Activated T-cell treated with anti-CD3 and anti-CD28 coated beads for 24 hours (primary cell): Measurements from ENCODE around the gene SHC3.
"Not testable (repeated sequence)": the region's sequence is repeated elsewhere in the genome, so short reads cannot be mapped to it uniquely, and the experiment has no call there.

Experiments
- DNase-seq: peaks from one replicate; pipeline ENCODE4 v3.0.0-alpha.2; 2020; ENCODE audit warnings: low read depth

The SHC3 gene, protein sequence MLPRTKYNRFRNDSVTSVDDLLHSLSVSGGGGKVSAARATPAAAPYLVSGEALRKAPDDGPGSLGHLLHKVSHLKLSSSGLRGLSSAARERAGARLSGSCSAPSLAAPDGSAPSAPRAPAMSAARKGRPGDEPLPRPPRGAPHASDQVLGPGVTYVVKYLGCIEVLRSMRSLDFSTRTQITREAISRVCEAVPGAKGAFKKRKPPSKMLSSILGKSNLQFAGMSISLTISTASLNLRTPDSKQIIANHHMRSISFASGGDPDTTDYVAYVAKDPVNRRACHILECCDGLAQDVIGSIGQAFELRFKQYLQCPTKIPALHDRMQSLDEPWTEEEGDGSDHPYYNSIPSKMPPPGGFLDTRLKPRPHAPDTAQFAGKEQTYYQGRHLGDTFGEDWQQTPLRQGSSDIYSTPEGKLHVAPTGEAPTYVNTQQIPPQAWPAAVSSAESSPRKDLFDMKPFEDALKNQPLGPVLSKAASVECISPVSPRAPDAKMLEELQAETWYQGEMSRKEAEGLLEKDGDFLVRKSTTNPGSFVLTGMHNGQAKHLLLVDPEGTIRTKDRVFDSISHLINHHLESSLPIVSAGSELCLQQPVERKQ

DNA sequence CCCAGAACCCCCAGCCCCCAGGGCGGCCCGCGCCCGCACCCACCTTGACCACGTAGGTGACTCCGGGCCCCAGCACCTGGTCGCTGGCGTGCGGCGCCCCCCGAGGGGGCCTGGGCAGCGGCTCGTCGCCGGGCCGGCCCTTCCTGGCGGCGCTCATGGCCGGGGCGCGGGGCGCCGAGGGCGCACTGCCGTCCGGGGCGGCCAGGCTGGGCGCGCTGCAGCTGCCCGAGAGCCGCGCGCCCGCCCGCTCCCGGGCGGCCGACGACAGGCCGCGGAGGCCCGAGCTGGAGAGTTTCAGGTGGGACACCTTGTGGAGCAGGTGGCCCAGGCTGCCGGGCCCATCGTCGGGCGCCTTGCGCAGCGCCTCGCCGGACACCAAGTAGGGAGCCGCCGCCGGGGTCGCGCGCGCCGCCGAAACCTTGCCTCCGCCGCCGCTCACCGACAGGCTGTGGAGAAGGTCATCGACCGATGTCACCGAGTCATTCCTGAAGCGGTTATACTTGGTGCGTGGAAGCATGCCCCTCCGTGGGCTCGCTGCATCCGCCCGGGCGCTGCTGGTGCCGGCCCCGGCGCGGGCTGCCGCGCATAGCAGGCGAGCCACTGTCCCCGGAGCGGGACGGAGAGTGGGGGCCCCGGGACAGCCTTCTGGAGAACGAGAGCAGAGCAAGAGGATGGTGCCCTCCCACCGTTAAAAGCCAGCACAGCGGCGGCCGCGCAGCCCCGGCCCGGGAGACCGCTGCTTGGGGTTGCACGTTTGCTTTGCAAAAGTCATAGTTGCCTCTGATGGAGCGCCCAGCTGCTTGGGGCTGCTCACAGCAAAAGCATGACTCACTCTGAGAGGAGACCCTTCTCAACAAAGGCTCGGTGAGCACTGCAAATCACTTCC lies at the start of gene SHC3:
TSS of gene SHC3 (minus strand) at position 875 of the 886 bp plus-strand sequence. CDS start at position 517, 358 bp downstream.
- no peak for DNase-seq

DNA sequence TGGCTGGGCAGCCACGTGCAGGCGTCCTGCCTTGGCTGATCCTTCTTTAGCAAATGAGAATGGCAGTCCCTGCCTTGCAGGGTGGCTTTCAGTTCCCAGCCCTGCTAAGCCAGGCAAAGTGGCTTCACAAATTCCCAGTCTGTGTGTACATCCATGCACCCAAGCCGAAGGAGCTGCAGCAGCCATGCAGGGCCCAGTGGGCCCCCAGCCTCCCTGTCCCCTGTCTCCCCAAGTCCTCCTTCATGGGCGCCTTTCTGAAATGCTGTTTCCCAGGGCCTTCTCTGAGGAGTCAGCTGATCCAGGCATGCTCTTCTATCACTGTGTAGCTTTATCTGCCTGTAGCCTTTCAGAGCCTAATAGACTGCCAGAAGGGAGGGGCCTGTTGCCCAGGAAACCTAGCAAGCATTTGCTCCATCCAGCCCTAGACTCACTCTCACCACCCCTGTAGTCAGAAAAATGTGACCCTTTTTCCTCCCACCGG lies 47.4 kb upstream of the SHC3 start:
- no peak for DNase-seq

DNA sequence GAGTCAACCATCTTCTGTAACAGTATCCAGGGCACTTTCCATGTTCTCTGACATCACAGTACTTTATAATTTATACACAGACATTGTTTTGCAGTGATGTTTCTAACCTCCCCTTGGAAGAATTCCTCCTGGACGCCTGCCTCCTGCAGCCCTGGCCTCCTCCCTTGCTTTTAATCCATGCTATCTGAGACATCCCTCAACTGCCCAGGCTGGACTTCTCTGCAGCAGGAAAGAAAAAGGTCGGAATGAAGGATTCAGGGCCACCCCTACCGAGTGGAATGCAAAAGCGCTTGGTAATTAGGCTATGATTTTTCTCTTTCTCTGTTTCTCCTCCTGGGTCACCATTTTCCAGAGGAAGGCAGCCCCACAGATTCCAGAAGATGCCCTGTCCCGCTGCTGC lies 47.0 kb upstream of the SHC3 start:
- no peak for DNase-seq

DNA sequence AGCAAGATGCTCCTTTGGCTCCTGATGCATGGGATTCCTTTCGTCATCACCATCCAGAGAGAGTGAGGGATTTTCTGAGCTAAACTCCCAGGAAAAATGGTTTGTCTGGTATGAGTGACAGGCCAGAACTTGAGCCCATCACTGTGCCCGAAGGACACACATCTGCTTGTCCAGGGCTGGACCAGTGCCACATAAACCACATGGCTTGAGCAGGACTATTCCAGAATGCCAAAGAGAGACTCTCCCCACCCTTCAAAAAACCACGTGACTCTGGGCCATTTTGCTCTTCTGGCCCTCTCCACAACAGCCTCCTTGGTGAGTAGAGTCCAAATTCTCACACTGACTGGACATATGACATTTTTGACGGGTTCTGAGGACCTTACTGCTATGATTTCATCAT lies 46.4 kb upstream of the SHC3 start:
- no peak for DNase-seq

DNA sequence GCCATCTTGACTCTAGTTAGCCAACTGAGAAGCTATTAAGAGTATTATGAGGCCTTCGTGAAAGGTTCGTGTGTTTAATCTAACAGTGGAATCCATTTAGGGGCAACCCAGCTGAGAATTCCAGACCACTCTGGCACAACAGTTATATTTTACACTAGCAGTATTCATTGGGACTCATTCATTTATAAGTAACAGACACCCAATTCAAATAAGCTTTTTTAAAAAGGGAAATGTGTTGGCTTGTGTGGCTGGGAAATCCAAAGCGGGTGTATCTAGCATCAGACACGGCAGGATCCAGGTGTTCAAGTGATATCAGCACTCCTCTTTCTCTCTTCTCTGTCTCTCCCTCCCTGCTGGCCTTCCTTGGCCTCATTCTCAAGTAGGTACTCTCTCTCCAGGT lies 46.0 kb upstream of the SHC3 start:
- no peak for DNase-seq

DNA sequence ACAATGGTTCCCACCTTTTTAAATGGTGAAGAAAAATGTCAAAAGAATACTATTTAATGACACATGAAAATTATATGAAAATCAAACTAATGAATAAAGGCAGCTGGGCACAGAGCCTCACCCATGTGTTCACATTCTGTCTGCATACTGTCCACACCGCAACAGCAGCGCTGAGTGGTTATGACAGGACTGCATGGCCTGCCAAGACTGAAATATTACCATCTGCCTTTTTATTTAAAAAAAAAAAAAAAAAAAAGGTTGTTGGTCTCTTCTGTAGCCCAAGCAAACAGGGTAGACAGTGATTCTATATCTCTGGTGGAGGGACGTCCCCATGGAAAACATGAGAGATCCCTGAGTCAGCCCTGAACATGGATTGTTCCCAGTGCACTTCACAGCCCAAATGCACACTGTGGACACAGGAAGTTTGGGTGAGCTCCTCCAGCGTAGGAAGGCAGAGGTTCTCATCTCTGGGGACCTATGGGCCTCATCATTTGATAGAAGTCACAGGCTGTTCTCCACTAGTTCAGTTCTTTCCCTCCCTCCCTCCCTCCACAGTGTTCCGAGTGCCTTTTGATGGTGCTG lies 44.9 kb upstream of the SHC3 start:
- DNase-seq = no peak

DNA sequence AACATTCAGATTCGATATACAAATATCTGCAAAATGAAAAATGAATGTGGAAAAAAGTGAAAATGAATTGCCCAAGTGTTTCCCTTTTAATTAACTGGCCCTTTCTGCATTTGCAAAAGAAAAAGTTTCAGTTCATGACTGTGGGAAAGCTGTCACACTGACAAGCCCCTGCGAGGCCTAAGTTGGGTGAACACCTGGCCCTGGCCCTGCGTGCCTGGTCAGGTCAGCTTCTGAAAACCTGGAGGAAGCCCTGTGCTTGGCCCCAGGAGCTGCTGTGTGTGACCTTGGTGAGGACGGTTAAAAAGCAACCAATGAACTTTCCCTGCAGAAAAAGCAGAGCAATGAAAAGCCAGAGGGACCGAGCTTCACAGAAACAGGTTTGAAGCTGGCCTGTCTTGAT lies 41.0 kb upstream of the SHC3 start:
- DNase-seq = no peak

DNA sequence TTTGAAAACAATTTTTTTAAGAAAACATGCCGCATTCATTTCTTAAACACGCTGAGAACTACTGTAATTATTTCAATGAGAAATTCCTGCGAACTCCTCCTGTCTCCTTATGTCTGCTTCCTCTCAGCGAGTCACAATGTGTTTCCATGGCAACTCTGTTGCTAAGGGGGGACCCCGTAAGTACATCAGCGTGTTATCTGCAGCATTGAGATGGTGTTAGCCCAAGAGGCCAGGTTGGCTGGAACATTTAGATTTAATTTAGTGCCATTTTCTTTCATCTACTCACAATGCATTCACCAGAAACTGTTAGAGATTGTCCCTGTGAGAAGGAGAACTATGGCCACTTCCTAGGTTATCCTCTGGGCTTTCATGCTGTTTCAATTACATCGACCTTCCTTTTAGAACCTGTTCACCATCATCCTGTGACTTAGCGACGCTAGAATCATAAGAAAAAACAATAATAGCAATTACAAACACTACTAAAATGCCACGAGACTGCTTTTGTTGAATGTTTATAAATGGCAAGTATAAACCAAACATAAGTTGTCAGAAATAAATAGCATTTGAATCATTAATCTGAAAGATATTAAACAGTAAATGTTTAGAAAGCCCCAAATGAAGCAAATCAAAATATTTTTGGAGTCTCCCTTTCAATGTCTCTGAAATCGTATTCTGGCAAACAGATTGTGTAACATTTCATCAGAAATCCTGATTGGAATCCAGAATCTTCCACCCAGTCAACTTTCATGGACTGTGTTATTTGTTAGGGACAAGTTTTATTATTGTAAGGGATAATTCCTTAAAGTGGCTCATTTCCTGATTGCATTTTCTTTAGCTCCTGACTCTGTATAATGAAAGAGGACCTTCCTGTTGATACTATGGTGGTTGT lies 39.7 kb upstream of the SHC3 start:
- no peak for DNase-seq

DNA sequence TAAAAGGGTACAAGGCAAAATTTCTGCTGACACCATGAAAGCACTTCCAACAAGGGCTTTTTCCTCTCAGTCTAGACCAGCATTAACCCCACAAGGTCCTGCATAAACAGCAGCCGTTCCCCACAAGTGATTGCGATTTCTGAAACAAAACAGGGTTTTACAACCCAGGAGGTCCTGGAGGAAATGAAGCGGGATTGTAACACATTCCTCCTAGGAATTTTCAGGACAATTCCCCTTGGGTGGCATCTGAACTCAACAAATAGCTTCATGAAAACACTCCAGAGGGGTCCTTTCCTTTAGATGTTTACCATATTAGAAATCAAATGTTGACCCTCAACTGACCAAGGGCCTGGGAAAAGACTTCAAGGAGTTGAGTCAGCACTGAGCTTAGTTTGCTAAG lies 36.7 kb upstream of the SHC3 start:
- DNase-seq = no peak

DNA sequence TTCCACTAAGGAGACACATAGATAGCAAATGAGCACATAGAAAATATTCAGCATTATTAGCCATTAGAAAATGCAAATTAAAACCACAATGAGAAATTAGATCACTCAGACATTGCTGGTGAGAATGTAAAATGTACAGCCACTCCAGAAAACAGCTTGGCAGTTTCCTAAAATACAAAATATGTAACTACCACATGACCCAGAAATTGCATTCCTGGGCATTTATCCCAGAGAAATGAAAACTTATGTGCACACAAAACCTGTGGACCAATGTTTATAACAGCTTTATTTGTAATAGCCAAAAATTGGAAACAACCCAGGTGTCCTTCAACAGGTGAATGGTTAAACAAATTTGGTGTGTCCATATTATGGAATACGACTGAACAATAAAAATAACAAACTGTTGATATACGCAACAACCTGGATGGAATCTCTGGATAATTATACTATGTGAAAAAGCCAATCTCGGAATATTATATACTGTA lies 34.8 kb upstream of the SHC3 start:
- no peak for DNase-seq

DNA sequence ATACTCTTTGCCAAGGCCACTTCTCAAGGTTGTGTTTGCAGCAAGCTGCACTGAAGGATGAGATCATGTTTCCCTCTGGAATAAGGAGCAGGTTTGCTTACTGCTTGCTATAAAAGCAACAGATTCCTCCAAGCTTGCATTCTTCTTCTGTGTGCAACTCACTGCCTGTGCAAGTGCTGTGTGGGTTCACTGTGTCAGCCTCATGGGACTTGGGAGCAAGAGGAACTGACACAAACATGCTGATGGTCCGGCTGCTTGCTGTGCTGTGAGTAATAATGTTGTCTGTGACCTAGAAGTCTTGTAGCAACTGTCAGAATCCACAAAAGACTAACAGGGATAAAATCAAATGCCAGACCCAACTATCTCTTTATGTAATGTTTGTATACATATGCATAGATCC lies 33.6 kb upstream of the SHC3 start:
- DNase-seq = no peak

DNA sequence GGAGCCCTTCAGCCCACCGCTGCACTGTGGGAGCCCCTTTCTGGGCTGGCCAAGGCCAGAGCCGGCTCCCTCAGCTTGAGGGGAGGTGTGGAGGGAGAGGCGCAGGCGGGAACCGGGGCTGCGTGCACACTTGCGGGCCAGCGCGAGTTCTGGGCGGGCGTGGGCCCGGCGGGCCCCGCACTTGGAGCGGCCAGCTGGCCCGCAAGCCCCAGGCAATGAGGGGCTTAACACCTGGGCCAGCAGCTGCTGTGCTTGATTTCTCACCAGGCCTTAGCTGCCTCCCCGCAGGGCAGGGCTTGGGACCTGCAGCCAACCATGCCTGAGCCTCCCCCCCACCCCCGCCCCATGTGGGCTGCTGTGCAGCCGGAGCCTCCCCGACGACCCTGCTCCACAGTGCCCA lies 30.7 kb upstream of the SHC3 start:
- not testable (repeated sequence) for DNase-seq

DNA sequence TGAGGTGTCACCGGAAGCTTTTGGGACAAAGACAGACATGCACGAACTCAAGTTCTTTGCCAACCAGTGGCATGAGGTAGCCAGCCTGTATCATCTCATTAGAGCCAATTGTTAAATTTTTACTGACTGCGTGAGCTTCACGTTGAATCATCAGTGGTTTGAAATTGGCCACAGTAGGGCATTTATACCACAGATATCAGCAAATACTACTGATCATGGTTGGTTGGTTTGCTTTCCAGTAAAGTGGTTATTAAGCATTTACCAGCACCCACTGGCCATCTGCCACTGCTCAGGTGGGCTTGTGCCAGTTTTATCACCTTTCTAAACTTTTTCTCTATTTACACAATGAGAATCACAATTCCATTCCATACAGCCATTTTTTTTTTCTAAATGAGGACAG lies 28.4 kb upstream of the SHC3 start:
- DNase-seq = no peak

DNA sequence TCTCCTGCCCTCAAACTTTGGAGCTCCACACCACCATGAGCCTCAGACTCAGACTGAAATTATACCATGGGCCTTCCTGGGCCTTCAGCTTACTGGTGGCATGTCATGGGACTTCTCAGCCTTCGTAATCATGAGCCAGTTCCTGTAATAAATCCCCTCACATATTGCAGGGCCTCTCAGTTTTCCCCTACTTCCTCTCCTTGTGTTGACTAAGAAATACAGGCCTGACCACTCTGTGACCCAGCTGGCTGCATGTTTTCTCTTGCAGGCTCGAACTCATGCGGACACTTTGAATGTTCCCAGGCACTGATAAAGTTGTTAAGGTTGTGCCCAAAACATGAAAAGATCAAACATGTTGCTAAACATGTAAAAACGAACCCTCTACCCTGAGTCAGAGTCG lies 26.2 kb upstream of the SHC3 start:
- DNase-seq = no peak

DNA sequence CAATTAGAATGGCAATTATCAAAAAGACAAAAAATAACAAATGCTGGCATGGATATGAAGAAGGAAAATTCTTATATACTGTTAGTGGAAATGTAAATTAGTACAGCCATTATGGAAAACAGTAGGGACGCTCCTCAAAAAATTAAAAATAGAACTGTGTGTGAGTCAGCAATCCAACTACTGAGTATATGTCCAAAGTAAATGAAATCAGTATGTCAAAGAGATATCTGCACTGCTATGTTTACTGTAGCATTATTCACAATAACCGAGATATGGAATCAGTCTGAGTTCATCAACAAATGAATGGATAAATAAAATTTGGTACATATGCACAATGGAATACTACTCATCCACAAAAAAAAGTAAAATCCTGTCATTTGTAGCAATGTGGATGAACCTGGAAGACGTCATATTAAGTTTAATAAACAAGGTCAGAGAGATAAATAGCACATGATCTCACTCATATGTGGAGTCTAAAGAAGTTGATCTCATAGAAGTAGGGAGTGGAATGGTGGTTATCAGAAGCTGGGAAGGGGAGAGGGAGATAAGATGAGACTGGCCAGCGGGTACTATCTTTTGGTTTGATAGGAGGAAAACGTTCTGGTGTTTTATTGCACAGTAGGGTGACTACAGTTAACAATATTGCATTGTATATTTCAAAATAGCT lies 16.6 kb upstream of the SHC3 start:
- DNase-seq = no peak

DNA sequence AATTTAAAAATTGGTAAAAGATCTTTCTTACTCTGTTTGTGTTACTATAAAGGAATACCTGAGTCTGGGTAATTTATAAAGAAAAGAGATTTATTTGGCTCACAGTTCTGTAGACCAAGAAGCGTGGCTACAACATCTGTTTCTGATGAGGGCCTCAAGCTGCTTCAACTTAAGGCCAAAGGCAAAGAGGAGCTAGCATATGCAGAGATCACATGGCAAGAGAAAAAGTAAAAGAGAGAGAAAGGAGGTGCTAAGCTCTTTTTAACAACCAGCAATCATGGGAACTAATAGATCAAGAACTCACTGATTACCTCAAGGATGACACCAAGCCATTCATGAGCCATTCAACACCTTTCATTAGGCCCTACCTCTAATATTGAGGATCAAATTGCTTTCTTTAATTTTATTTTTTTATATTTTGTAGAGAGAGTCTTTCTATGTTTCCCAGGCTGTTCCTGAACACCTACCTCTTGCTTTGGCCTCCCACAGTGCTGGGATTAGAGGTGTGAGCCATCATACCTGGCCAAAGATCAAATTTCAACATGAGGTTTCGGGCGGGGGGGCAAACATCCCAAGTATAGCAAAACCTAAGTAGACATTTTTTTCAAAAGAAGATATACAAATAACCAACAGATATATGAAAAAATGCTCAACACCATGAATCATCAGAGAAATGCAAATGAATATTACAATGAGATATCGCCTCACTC lies 16.0 kb upstream of the SHC3 start:
- no peak for DNase-seq

DNA sequence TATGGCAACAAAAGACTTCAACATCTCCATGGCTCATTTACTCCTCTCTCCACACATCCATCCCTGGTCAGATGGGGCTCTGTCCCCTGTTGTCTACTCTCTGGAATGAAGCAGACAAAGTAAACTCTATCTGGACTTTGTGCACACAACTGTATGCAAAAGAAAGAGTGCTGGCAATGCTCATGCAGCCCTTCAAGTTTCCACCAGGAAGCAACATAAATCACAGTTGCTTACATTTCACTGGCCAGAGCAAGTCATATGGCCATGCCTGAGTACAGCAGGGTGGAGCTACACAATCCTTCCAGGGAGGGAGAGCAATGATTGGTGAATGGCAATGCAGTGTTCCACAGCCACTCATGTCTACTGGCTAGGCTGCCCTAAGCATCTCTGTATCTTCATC lies 12.4 kb upstream of the SHC3 start:
- no peak for DNase-seq

DNA sequence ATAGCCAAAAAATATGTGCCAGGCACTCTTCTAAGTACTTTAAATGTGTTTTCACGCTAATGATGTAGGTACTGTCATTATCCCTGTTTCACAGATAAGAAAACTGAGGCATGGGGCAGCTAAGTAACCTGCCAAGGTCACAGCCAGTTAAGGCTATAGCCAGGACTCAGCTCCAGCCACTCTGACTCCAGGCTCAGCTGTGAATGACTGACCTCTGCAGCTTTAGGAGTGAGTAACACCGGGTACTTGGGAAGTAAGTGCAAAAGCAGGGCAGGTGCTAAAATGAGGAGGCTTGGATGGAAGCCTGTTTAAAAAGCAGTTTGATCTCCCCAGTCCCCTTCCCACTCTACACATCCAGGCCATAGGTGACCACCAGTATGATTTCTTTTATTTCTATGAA lies 10.6 kb upstream of the SHC3 start:
- DNase-seq = no peak

DNA sequence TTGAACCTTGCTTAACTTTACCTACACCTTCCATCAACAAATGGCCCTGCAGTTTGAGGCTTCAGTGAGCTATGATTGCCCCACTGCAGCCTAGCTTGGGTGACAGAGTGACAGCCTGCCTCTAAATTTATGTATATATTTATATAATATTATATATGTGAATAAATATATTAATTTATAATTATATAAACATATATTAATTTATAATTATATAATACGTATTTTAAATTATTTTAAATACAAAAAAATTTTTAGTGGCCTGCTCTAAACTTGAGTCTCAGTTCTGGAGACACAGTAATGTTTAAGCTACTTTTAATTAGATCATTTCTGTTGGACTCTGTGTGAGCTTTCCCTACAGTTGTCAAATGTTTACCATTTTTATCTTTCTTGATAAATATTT lies 9.3 kb upstream of the SHC3 start:
- DNase-seq = no peak

DNA sequence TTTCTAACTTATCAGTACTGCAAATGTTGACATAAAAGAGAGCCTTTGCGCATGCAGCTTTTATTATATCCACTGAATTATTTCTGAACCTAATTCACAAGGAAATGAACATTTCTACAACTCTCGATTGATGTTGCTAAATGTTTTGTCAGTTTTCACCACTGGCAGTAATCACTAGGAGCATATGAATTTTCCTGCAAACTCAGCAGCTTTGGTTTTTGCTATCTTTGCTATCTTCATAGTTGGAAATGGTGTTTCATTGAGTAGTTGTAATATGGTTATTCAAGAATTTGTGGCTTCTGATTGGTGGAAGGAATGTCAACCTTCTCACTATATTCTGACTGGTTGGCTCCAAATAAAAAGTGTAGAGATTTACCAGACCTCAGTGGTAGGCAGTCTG lies 8.9 kb upstream of the SHC3 start:
- DNase-seq = no peak
